Sigmoid colon (tissue), 7 donors: Measurements from ENCODE around the gene BICC1. TPM values are rescaled to one million over a fixed set of nuclear protein-coding genes. Genes with fewer than 3 reads are reported as not detected.

Source experiments
- DNase-seq: peaks from one replicate; pipeline ENCODE4 v3.0.0-alpha.2; 2019
- H3K27ac ChIP-seq, 4 donors: fragments of 200-600 bp; sonication (generic); one replicate each; pipeline ENCODE4 v1.5.1; 2016 to 2019; ENCODE audit warnings: mild to moderate bottlenecking in 1 of 4
- H3K27me3 ChIP-seq, 3 donors: fragments of 200-600 bp; sonication (generic); one replicate each; pipeline ENCODE4 v1.5.1; 2019; ENCODE audit warnings: mild to moderate bottlenecking in 1 of 3
- H3K36me3 ChIP-seq, 4 donors: fragments of 200-600 bp; sonication (generic); one replicate each; pipeline ENCODE4 v1.5.1; 2016 to 2019
- H3K4me1 ChIP-seq, 4 donors: fragments of 200-600 bp; sonication (generic); one replicate each; pipeline ENCODE4 v1.5.1; 2017 to 2019
- H3K4me3 ChIP-seq, 4 donors: fragments of 200-600 bp; sonication (generic); one replicate each; pipeline ENCODE4 v1.5.1; 2017 to 2019; ENCODE audit warnings: mild to moderate bottlenecking in 2 of 4, moderate library complexity in 1 of 4
- H3K9me3 ChIP-seq, 4 donors: fragments of 200-600 bp in 3 of 4; sonication (generic) in 3 of 4; one replicate each; pipeline versions ENCODE4 v1.5.1 to v1.6.1; 2013 to 2019
- EP300 ChIP-seq, 4 donors: sonication (generic); formaldehyde crosslinking; IDR thresholded peaks; one replicate each; pipeline ENCODE4 v1.6.1; 2017; ENCODE audit warnings: antibody characterized with exemption in 4 of 4
- POLR2A ChIP-seq, 2 donors: fragments of 450-650 bp; IDR thresholded peaks; one replicate each; pipeline ENCODE4 v1.6.1; 2016; ENCODE audit warnings: antibody characterized with exemption in 2 of 2, mild to moderate bottlenecking in 2 of 2, moderate library complexity in 2 of 2
- POLR2AphosphoS5 ChIP-seq, 4 donors: sonication (generic); formaldehyde crosslinking; IDR thresholded peaks; one replicate each; pipeline ENCODE4 v1.6.1; 2017; ENCODE audit warnings: antibody characterized with exemption in 4 of 4
- WGBS, 2 donors: extraction: QIAGEN DNeasy Blood & Tissue Kit; methylation state at CpG; one replicate each; pipeline ENCODE4 v1.1.7; 2013; 5-methylcytosine and 5-hydroxymethylcytosine counted together
- intact Hi-C: fragments of 100-400 bp; cut with DNase I; formaldehyde crosslinking; loops from one replicate; pipeline ENCODE4 v1.15.1; 2023
- polyA plus RNA-seq, 3 donors: library from polyadenylated mRNA; stranded (reverse); fragments of 200-250 nt; gene quantifications; one replicate each; pipeline ENCODE4 v1.2.3, GENCODE V29; 2013
- total RNA-seq, 4 donors: library from RNA; depleted of rRNA; stranded (reverse); fragments of >200 nt; gene quantifications; one replicate each; pipeline ENCODE4 v1.1.0, GENCODE V29; 2016
- TF ChIP-seq, protein P1 (sequence below), 4 experiments: fragments of 450-650 bp in 3 of 4; fragments of 200-600 bp in 1 of 4; IDR thresholded peaks; one replicate each; pipeline ENCODE4 v1.5.1; 2016 to 2019; ENCODE audit warnings: antibody characterized with exemption in 4 of 4, mild to moderate bottlenecking in 3 of 4, moderate library complexity in 2 of 4
- donor health status: healthy with polysubstance abuse.
- donor health status: Bipolar disorder and iron deficiency.
- donor health status: healthy.

Gene BICC1
- total and polyA plus RNA-seq, 7 donors, result 0.46 to 17.3 (median 7.9) TPM

- intact Hi-C loops, result no loop called here
- no peaks in the 10 kb centered on the region for H3K9me3 ChIP-seq
- H3K36me3 ChIP-seq, result no peaks in the 10 kb centered on the region
- H3K27ac ChIP-seq, result no peak overlapping the region
- no peak overlapping the region for H3K4me3 ChIP-seq
- H3K27me3 ChIP-seq, result no peaks in the 10 kb centered on the region
- H3K4me1 ChIP-seq, result no peaks in the 10 kb centered on the region
- WGBS, 2 donors, result 87 to 88% methylated on average over 2 of the region's 2 CpGs
- TF ChIP-seq POLR2A (IDR thresholded peaks at IDR 0.05) (no peak), EP300 (IDR thresholded peaks at IDR 0.05) (no peak), POLR2AphosphoS5 (IDR thresholded peaks at IDR 0.05) (no peak)
- TF ChIP-seq, protein P1, sequence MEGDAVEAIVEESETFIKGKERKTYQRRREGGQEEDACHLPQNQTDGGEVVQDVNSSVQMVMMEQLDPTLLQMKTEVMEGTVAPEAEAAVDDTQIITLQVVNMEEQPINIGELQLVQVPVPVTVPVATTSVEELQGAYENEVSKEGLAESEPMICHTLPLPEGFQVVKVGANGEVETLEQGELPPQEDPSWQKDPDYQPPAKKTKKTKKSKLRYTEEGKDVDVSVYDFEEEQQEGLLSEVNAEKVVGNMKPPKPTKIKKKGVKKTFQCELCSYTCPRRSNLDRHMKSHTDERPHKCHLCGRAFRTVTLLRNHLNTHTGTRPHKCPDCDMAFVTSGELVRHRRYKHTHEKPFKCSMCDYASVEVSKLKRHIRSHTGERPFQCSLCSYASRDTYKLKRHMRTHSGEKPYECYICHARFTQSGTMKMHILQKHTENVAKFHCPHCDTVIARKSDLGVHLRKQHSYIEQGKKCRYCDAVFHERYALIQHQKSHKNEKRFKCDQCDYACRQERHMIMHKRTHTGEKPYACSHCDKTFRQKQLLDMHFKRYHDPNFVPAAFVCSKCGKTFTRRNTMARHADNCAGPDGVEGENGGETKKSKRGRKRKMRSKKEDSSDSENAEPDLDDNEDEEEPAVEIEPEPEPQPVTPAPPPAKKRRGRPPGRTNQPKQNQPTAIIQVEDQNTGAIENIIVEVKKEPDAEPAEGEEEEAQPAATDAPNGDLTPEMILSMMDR (IDR thresholded peaks at IDR 0.05), result no peak
- no peak for DNase-seq
Observed at GRCh38 chr10:58479045-58479444, 33.6 kb upstream of the BICC1 start.

DNA sequence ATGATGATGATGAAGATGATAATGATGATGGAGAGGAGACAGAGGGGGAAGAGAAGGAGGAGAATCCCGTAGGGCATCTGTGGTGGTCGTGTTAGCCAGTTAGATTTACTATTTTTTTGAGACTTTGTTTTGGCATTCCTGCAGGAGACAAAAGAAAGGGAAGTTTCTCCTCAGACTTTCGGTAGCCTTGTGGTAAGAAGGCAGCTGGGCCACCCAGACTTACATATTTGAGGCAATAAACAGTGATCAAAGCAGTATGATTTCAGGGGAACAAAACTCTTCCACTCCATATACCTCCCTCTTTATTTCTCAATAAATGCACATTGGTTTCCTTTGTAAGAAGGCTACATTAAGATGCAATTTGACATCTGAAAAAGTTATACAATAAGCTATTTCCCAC, 32.4 kb upstream of the BICC1 start:
- Histone ChIP-seq H3K4me3 (no peak overlapping the region), H3K36me3 (no peaks in the 10 kb centered on the region), H3K27ac (no peak overlapping the region), H3K9me3 (no peaks in the 10 kb centered on the region), H3K27me3 (no peaks in the 10 kb centered on the region), H3K4me1 (no peaks in the 10 kb centered on the region)
- DNase-seq, result no peak
- TF ChIP-seq POLR2AphosphoS5 (IDR thresholded peaks at IDR 0.05) (no peak), EP300 (IDR thresholded peaks at IDR 0.05) (no peak), POLR2A (IDR thresholded peaks at IDR 0.05) (no peak)
- TF ChIP-seq, protein P1 (IDR thresholded peaks at IDR 0.05), result no peak
- intact Hi-C loops, result no loop called here
- WGBS, 2 donors, result 40 to 67% methylated on average over 3 of the region's 3 CpGs

GRCh38 chr10:58481569-58482109, 31.0 kb upstream of the BICC1 start:
- H3K9me3 ChIP-seq, result no peaks in the 10 kb centered on the region
- H3K4me1 ChIP-seq, result no peaks in the 10 kb centered on the region
- WGBS, 2 donors, result 57 to 74% methylated on average over 2 of the region's 2 CpGs
- no peaks in the 10 kb centered on the region for H3K27me3 ChIP-seq
- no peak overlapping the region for H3K27ac ChIP-seq
- no peak for DNase-seq
- TF ChIP-seq, protein P1 (IDR thresholded peaks at IDR 0.05), result no peak
- TF ChIP-seq EP300 (IDR thresholded peaks at IDR 0.05), result no peak
- TF ChIP-seq POLR2AphosphoS5 (IDR thresholded peaks at IDR 0.05), result no peak
- no peak for TF ChIP-seq POLR2A (IDR thresholded peaks at IDR 0.05)
- H3K36me3 ChIP-seq, result no peaks in the 10 kb centered on the region
- intact Hi-C loops, result no loop called here
- no peak overlapping the region for H3K4me3 ChIP-seq

DNA sequence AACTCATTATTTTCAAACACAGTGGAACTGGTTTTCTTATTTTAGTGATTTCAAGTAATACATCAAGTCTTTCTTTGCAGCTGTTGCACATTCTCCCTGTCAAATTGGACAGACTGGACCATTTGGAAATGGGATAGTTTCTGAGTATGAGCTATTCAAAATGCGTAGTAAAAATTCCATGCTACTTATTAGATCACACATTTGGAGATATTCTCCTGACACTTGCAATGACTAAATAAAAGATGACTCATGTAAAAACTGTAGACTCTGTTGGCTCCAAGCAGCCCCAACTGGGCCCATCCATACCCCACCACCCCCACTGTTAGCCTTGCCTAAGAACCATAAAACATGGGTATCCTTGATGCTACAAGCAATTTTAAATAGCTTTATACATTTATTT, 25.9 kb upstream of the BICC1 start:
- H3K36me3 ChIP-seq, result no peaks in the 10 kb centered on the region
- WGBS, 2 donors, result 90 to 91% methylated on average over 1 of the region's 1 CpG
- no peak overlapping the region for H3K27ac ChIP-seq
- no peaks in the 10 kb centered on the region for H3K27me3 ChIP-seq
- no peaks in the 10 kb centered on the region for H3K9me3 ChIP-seq
- intact Hi-C loops, result no loop called here
- no peak for DNase-seq
- H3K4me1 ChIP-seq, result no peaks in the 10 kb centered on the region
- no peak overlapping the region for H3K4me3 ChIP-seq
- TF ChIP-seq POLR2AphosphoS5 (IDR thresholded peaks at IDR 0.05) (no peak), EP300 (IDR thresholded peaks at IDR 0.05) (no peak), POLR2A (IDR thresholded peaks at IDR 0.05) (no peak)
- TF ChIP-seq, protein P1 (IDR thresholded peaks at IDR 0.05), result no peak

GRCh38 chr10:58488921-58489320, 23.8 kb upstream of the BICC1 start:
- no peak for DNase-seq
- Histone ChIP-seq H3K4me1 (no peaks in the 10 kb centered on the region), H3K9me3 (no peaks in the 10 kb centered on the region), H3K4me3 (no peak overlapping the region), H3K36me3 (no peaks in the 10 kb centered on the region), H3K27ac (no peak overlapping the region), H3K27me3 (no peaks in the 10 kb centered on the region)
- intact Hi-C loops, result no loop called here
- 68 to 87% methylated on average over 2 of the region's 2 CpGs for WGBS, 2 donors
- TF ChIP-seq POLR2AphosphoS5 (IDR thresholded peaks at IDR 0.05), result no peak
- no peak for TF ChIP-seq POLR2A (IDR thresholded peaks at IDR 0.05)
- TF ChIP-seq EP300 (IDR thresholded peaks at IDR 0.05), result no peak
- TF ChIP-seq, protein P1 (IDR thresholded peaks at IDR 0.05), result no peak
